C4-2B (cell line): ENCODE measurements around the gene SLC25A21.
"Not testable (repeated sequence)": the region's sequence is repeated elsewhere in the genome, so short reads cannot be mapped to it uniquely, and the experiment has no call there.

Experiments used
- CTCF ChIP-seq: fragments of 450-650 bp; conservative IDR thresholded peaks from 2 replicates; pipeline ENCODE4 v1.5.1; 2017; ENCODE audit warnings: mild to moderate bottlenecking
- ZFX ChIP-seq: fragments of 450-650 bp; IDR thresholded peaks from 2 replicates; pipeline ENCODE4 v1.6.1; 2017

- TF ChIP-seq CTCF, ZFX: not testable (repeated sequence)
Observed at GRCh38 chr14:36699420-36699819, 473.0 kb downstream of the SLC25A21 start.
